NB4 (cell line): Measurements from ENCODE around the gene NAGS.

Experiments used
- CTCF ChIP-seq: IDR thresholded peaks from one replicate; pipeline ENCODE4 v1.5.1; 2012; ENCODE audit warnings: low read depth, low read length
- MAX ChIP-seq: IDR thresholded peaks from 2 replicates; pipeline ENCODE4 v1.6.1; 2011; ENCODE audit warnings: low read depth, low read length
- MYC ChIP-seq: IDR thresholded peaks from 2 replicates; pipeline ENCODE4 v1.6.1; 2011; ENCODE audit warnings: low read depth, low read length
- POLR2A ChIP-seq: IDR thresholded peaks from 2 replicates; pipeline ENCODE4 v1.6.1; 2011; ENCODE audit warnings: mild to moderate bottlenecking; ENCODE audit not compliant: insufficient read length; ENCODE audit errors: extremely low read depth

- TF ChIP-seq CTCF (no peak), POLR2A (no peak), MAX (no peak), MYC (no peak)
Observed at GRCh38 chr17:44012391-44012790, 8.0 kb downstream of the NAGS start.
